Hypothalamus (tissue), 51 donors: Measurements from ENCODE around the gene ZSCAN10.
A peak's percentile ranks its signal among the peaks of the same experiment; 100 is the strongest.

ENCODE experiments used
- DNase-seq, 51 donors: peaks; one replicate each; lab custom pipeline; 2025; lab: John Stamatoyannopoulos, UW

ZSCAN10 gene

DNA sequence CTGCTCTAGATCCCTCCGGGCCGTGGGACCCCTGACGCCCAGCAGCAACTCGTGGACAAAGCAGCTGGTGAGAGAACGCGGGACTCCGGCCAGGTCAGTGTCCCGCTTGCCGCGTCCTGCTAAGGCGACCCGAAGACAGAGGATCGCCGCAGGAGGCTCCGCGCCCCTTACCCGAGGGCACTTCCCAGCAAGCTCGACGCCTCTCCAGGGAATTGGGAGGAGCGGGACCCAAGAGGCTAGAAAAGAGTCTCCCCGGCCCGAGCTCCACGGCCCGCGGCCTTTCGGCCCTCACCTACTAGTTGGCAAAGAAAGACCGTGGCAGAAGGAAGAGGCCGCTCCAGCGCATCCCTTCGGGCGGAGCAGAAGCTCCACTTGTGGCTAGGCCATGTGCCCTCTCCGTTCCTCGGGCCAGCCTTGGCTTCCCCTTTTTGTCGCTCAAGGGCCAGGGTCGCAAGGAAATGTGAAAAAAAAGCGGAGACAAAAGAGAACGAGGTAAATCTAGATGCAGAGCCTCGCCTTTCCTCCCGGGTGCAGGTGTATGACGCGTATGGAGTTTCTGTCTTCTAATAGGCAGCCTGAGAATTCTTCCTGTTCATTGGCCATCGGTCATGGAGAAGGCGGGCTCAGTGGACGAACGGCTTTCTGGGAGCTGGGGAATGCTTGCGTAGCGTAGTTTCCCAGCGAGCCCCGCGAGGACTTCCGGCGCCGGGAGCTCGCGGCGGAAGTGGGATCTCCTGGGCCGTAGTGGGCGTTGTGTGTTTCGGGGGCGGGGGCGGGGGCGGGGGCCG is 35.4 kb upstream of the ZSCAN10 start, which contains the start of gene ZNF213:
Gene ZNF213, plus strand, starts transcription at position 692 of the 788 bp plus-strand sequence. CDS start 2,252 bp downstream, outside the sequence.
- DNase-seq = peak; percentile 62 to 98 (median 91)

DNA sequence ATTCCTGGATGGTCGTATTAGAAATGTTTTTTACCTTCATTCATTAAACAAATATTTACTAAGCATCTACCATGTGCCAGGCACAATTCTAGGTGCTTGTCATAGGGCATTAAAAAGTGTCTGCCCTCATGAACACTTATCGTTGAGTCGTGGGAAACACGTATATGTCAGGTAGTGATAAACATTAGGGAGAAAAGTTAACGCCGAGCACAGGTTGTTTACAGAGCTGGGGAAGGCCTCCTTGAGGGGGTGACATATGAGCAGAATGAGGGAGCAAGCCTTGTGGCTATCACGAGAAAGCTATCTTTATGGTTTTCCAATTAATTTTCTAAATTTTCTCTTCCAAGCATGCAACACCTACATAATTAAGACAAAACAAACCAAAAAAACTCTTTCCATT is 34.8 kb upstream of the ZSCAN10 start:
- no peak for DNase-seq

DNA sequence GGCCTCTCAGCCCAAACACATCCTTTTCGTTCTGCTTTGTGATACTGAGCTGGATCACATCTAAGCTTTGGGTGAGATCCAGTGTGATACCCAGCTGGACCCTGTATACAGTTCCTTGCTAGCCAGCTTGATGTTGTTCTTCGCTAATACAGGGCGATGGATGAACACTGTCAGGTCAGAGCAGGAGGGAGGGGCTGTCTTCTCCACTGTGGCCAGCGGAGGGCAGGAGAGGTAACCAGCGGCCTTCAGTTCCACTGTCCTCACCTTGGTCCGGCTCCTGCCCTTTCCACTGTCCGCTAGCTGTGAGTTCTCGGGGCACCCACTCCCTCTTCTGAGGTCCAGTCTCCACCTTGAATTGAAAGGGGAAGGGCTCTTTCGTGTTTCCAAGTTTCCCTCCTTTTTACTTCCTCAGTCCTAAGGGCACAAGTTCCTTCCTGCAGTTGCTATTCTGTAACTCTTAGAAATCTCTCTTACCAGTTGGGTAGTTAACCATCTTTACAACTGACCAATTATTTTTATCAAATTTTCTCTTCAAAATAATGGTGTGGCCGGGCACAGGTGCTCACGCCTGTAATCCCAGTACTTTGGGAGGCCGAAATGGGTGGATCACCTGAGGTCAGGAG is 32.8 kb upstream of the ZSCAN10 start:
- peak in 1 of 51 donors; percentile 4 for DNase-seq

DNA sequence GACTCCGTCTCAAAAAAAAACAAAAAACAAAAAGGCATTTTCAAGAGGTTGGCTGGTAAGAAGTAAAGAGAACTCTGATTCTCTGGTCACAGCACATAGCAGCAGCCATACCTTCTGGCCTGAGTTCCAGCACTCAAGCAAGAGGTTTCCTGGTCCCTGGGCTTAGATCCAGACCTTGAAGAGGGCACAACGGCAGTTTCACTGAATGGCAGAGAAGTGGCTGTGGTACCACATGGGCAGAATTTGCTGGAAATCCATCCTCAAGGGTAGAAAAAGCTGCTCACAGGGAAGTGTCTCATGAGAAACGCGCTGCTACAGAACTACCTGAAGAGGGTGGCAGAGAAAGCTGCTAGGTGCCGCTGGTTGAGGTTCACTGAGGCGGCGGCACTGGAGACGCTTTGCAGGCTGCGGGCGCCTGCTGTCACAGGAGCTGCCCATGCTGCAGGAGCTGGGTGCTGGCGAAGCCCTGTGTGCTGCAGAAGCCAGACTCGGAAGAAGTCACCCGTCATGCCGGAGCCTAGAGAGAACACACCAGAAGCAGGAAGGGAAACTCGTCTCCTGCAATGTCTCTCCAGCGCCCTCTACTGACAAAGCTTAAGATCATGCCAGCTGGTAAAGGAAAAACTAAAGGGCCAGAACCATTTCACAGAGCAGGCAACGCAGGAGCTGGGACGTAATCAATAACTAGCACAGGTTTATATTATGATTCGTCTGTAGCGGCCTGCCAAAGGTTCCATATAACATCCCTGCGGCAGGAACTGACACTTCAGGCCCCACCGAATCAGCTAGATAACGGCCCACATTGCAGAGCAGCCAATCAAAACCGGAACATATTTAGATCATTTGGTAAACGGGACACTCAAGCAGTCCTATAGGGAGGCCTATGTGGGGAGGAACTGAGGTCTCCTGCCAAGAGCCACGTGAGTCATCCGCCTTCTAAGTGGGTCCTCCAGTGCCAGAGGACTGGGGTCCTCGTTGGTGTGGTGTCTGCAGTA is 30.3 kb upstream of the ZSCAN10 start:
- peak in 50 of 51 donors; percentile 18 to 85 (median 54) for DNase-seq

GRCh38 chr16:3127745-3128144 is 28.7 kb upstream of the ZSCAN10 start:
- DNase-seq = no peak

- peak; percentile 48 to 97 (median 92) for DNase-seq
Measured at GRCh38 chr16:3123986-3124886, 25.1 kb upstream of the ZSCAN10 start.

DNA sequence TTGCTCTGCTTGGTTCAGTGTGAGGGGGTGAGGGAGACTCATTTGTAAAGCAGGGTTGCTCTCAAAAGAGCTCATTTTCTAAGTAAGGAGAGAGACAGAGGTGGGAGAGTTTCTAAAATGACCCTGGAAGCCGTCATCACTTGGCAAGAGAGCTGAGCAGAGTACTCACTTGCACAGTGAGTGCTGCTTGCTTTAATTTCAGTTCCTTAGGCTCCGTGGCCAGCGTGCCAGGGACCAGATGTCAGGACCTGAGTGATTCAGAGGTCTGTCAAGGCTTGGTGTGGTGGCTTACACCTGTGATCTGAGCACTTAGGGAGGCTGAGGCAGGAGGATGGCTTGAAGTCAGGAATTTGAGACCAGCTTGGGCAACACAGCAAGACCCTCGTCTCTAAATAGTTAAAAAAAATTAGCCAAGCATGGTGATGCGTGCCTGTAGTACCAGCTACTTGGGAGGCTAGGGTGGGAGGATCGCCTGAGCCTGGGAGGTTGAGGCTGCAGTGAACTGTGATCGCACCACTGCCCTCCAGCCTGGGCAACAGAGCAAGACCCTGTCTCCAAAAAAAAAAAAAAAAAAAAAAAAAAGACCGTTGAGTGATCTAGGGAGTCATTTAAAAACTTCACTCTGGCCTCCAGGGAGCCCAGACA is 24.0 kb upstream of the ZSCAN10 start:
- DNase-seq = peak in 1 of 51 donors; percentile 10

- DNase-seq = peak in 1 of 51 donors; percentile 2
Measured at GRCh38 chr16:3121851-3122467, 22.9 kb upstream of the ZSCAN10 start.

- no peak for DNase-seq
Measured at GRCh38 chr16:3120435-3120834, 21.3 kb upstream of the ZSCAN10 start.

GRCh38 chr16:3119701-3120408 is 20.8 kb upstream of the ZSCAN10 start:
- no peak for DNase-seq

- no peak for DNase-seq
Measured at GRCh38 chr16:3119286-3119685, 20.2 kb upstream of the ZSCAN10 start.

GRCh38 chr16:3118846-3119245 is 19.8 kb upstream of the ZSCAN10 start:
- no peak for DNase-seq

DNA sequence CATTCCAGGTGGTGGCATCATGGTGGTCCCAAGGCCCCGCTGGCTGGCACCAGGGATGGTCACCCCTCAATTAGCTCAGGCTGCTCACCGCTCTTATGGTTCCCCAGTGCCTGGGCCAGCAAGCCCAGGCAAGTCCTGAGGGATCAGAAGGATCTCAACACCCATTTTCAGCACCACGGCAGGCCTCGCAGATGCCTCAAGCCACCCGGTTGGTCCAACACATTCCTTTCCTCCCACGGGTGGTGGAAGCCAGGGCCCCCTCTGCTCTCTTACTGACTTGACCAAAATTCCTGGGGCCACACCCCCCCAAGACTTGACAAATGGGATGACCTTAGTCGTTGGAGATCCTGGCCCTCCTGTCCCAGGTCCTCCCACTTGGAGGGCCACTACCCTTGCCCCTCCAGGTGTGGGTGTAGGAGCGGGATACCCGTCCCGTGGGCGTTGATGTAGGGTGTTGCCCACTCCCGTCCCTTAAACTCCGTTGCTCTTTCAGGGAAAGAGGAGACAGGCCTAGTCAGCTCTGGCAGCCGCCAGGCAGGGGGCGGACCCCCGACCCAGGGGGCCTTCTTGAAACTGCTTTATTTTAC is 19.2 kb upstream of the ZSCAN10 start:
- no peak for DNase-seq

GRCh38 chr16:3115561-3115960 is 16.5 kb upstream of the ZSCAN10 start:
- DNase-seq = no peak

- DNase-seq = no peak
Measured at GRCh38 chr16:3115003-3115402, 15.9 kb upstream of the ZSCAN10 start.

GRCh38 chr16:3113765-3114479 is 14.8 kb upstream of the ZSCAN10 start:
- DNase-seq = no peak
